Cortex of kidney (tissue), 1 donor: ENCODE measurements around the gene OTUB1.

ENCODE experiments used
- DNase-seq: peaks from one replicate; lab custom pipeline; 2025; lab: John Stamatoyannopoulos, UW

OTUB1 gene

DNA sequence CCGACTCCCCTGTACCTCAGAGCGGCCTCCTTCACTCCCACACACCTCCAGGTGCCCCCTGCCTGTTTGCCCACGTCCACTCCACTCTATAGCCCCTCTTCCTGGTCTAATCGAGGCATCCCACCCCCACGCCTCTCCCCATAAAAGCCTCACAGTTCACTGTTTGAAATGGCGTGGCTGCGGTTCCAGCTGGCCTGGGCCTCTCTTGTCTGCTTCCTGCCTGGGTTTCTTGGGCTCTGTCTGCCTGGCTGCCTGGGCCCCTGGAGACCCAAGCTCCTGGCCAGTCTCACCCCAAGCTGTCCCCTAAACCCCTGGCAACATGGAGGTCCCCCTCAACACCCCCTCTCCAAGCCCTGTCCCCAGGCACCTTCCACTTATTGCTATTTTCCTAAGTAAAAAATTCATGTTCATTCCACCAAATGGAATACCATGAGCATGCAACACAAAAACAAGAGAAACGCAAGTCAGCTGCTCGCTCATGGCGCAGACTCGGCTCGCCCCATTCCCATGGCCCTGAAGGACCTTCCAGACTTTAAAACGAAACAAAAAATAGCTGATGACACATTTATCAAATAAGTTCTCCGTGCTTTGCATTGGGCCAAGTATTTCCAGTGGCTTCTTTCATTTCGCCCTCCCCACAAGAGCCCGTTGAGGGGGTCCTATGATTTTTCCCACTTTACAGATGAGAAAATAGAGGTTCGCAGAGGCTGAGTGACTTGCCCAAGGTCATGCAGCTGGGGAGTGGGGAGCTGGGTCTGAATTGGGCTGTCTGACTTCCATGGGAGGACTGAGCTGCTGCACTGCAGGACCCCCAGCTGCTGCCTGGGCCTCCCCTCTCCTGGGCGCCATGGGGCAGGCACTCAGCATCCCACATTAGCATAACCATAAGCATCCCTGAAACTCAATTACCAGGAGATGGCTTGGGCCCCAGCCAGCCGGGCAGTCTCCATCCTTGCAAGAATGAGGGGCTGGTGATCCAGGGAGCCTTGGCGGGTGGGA is 37.8 kb downstream of the OTUB1 start:
- DNase-seq, result no peak

DNA sequence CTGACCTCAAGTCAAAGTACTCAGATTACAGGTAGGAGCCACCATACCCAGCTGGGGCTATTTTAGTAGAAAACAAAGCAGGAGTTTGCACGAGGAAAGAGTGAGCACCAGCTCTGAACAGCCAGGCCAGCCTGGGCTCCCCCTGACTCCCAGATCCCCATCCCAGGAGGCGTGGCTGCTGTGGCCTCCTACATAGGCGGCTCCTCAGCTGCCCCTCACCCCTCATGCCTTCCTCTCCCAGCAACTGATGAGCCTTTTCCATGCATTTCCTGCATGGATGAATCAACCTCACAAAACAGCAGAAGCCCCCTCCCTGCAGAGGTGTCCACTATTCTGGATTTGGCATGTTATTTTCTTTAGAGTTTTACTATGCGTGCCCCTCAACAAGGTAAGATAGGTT is 39.0 kb downstream of the OTUB1 start:
- DNase-seq, result no peak

DNA sequence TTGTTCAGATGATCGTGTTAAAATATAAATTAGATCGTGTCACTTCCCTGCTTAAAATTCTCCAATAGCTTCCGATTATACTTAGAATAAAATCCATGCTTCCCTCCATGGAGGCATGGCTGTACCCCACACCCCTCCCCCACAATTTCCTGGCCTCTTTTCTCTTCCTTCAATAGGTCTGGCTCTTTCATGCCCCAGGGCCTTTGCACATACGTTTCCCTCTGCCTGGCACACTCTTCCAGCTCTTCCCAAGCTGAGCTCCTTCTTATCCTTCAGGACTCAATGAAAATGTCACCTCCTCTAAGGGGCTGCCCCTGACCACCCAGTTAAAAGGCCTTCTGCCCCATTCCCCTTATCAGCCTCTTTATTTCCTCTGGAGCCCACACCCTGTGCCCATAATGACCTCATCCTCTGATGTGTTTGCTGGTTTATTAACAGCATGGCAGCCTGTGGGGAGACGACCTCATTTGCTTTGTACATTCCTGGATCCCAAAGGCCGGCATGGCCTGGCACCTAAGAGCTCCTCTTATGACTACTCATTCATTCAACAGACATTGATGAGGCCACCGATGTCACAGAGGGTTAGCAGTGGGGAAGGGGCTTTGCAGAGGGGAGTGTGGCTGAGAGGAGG is 40.5 kb downstream of the OTUB1 start:
- no peak for DNase-seq

DNA sequence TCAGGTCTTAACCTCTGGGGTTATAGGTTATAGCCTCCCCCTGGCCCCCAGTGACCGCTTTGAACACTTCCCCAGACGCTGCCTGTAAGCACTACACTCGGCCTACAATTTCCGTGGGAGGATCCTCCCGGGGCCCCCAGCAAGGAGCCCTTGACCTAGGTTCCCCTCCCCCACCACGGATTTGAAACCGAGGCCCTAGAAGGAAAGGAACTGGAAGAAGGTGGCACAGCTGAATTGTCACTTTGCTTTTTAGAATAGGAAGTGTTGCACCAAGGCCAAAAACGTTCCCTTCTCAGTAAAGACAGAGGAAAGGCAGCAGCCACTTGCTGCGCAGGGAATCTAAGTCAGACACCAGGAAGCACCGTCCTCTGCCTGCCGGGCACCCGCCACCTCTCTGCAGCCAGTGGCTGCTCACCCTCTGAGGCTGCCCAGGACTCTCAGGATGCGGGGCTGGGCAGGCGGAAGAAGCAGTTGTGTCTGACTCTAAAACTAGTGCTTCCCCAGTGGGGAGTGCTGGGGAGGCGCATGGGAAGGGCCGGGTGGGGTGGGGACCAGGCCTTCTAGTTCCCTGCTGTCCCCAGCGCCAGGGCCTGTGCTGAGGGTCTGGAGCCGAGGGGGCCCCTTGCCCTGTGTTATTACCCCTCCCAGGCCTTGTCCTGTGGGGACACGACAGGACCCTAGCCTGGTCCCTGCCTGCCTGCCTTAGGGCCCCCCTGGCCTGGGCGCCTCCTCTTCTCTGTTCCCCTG is 41.6 kb downstream of the OTUB1 start:
- DNase-seq, result no peak

DNA sequence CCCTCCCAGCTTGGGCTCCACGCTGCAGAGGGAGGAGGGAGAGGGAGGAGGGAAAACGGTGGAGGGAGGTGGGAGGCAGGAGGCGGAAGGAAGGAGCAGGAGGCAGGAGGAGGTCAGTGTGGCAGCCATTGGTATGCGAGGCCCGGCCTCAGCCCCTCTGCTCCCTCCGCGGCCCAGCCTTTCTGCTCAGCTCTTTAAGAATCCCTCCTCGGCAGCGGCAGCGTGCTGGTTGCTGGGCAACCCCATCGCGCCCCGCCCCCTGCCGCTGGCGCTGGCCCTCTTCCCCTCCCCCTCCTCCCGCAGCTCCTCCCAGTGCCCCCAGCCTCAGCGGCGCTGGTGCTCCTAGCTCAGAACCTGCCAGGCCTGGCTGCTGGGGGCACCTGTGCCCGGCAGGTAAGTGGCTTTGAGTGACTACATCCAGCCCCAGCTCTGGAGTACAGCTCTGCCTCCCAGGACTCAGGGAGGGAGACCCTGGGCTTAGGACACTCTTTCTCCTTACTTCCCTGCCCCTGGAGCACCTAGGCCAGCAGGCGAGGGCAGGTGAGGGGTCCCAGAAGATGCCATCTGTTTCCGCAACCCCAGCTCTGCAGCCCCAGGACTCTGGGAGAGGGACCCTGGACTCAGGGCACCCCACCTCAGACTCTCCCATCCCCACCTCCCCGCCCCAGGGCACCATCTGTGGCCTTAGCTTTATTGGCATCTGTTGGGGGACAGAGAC is 42.3 kb downstream of the OTUB1 start:
- no peak for DNase-seq

DNA sequence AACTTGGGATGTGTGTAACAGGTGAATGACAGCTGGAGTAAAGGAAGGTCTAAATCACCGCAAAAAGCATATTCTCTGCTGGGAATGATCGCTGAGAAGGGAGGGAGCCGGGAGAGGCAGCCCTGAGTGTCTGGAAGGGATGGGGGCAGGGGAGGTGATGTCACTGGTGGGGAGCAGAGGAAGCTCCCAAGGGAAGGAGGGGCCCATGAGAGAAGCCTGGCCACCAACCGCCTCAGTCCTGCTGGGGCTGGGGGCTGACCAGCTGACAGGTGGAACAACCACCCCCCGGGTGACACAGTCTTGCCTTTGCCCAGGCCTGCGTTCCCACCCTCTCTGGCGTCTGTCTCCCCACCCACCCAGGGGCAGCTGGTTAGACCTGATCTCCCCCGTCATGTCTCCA is 43.5 kb downstream of the OTUB1 start:
- no peak for DNase-seq

DNA sequence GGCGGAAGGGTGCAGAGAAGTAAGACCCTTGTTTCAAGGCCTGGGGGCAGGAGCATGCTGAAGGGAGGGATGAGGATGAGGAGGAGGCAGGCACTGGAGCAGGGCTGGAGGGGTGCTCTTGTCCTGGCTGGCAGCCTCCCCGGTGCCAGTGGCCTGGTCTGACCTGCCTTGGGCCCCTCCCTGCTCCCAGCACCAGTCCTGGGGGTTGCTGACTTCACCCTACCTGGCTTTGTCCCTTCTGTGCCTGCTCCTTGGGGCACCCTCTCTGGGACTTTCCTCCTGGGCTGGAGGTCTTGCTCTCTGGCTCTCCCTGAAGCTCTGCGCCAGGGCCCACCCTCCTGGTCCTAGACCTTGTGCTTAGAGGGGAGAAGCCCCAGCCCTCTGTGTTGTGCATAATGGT is 44.8 kb downstream of the OTUB1 start:
- DNase-seq, result no peak

DNA sequence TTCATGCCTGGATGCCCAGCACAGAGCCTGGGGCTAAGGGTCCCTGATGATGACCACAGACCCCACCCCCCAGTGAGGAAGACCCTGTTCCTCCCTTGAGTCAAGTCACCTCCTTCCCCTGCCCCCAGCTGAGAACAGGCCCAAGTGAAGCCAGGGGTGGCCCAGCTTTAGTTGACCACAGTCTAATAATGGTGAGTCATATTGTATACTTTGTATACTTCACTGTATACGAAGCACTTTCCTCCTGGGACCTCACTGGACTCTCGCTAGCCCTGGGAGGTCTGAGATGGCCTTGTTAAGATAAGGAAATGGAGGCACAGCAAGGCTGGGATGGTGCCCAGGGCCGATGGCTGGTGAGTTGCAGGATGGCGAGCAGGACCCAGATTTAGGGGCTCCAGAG is 45.8 kb downstream of the OTUB1 start:
- no peak for DNase-seq

DNA sequence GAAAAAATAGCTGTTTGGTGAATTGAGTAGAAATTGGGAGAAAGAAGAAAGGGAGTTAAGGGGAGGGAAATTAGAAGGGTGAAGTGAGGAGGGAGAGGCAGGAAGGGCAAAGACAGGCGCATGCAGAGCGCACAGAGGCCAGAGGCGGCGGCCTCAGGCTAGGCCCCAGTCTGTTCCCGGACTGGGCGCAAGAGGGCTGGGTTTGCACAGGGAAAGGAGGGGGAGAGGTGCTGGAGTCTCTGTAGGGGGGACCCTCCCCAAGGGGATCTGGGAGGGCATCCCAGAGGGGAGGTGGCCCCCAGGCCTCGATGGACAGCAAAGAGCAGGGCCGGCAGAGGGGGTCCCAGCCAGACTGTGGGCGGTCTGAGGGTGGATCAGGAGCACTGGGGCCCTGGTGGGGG is 48.2 kb downstream of the OTUB1 start:
- DNase-seq, result no peak

DNA sequence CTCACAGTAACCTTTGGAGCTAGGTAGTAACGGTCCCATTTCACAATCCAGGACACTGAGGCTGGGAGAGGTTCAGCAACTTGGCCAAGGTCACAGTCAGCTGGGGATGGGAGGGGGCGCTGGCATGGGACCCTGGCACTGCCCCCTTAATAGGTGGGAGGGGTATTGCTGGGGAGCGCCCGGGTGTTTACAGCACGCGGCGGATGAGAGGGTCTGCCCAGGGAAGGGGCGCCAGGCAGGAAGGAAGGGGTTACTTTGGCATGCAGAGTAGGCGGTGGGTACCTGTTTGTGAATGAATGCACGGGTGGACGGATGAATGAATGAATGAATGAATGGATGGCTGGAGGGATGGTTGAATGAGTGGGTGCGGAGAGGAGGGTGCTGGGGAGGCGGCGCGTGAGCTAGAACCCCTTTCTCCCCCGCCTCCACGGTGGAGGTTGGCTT is 48.9 kb downstream of the OTUB1 start:
- no peak for DNase-seq

DNA sequence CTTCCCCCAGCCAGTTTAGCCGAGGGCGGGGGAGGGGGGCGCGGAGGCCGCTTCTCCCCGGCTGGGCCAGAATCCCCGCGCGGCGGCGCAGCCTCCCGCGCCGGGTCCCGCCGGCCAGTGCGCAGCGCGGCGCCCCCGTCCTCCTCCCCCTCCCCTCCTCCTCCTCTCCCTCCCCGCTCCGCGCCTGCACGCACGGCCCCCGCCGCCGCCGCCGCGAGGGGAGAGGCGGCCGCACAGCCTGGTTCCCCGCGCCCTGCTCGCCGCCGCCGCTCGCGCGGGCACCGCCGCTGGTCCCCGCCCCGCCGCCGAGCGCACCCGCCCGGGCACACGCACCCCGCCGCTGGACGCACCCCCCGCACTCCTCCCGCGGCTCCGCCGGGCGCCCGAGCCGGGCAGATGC is 49.3 kb downstream of the OTUB1 start, which contains the start of gene FLRT1:
FLRT1 (plus strand) TSS at position 356 of the 400 bp plus-strand sequence. CDS start 80,337 bp downstream, outside the sequence.
- no peak for DNase-seq

DNA sequence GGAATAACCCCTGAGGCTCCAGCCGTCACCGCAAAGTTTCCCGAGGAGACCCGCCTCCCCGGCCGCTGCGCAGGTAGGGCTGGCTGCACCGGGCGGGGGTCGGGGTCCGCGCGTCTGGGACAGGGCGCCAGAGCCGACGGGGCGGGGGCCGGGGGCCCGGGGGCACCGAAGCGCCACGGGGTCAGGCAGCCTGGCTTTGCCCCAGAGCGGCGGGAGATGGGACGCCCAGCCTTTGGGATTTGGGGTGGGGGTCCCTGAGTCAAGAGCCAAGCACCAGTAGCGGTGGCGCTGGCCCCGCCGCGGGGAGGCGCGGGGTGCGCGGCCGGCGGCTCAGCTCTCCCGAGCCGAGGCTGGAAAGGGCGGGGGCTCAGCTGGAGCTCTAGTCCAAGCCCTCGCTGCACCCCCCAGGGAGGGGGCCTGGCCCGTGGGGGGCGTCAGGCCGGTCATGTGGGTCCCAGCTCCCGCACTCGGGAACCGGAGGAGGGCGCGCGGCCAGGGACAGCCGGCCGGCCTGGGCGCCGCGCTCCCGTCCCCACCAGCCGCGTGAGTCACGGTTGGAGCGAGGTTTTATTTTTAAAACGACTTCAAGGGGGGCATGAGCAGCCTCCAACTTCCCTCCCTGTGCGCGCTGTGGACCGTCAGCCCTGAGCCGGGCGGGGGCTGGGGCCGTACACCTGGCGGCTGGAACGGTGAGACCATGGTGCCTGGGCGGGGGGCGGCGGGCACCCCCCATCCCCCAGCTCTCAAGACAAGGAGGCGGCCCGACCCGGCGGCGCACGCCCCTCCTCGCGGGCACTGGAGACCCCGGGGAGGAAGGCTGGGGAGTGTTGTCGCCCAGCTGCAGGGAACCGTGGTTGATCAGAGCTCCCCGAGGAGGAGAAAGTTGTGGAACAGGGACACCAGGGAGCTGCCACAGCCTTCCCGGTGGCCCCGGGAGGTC is 50.1 kb downstream of the OTUB1 start:
- DNase-seq, result no peak

DNA sequence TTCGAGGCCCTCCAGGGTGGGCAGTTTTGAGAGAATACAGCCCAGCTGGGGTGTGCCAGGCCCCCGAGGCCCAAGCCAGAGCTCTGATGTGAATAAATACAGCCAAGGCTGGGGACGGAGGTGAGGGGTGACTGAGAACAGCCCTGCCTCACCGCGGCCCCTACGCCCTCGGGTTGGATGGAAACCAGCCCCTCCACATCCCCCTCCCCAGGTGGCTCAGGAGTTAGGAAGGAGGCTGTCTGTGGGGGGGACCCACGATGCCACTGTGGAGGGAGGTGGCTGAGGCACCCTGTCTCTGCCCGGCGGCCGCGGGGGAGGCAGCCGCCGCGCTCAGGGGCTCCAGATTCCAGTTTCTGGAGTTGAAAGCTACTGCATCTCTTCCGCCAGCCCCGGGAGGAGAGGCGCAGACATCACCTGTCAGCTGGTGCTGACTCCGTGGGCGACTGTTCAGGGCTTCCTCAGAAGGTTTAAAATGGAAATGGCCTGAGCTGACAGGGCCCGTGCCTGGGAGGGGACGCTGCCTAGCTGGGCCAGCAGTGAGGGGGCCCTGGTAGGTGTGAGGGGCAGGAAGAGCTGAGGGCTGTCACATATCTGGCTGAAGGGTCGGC is 50.9 kb downstream of the OTUB1 start:
- DNase-seq, result no peak

DNA sequence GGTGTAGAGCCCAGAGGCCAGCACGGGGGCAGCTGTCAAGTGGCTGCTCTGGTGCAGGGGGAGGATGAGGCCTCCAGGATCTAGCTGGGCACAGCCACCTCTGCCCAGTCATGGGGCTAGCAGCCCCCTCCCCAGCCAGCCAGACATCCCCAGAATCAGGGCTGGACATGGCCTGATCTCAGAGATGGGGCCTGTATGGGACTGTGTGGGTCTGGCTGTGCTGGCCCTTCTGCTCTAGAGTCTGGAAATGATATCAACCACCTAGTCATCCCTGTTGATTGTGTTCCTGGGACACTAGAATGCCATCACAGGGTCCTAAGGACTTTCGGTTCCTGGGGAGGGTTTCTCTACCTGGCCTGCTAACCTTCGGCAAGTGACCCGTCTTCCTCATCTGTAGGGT is 52.3 kb downstream of the OTUB1 start:
- no peak for DNase-seq

DNA sequence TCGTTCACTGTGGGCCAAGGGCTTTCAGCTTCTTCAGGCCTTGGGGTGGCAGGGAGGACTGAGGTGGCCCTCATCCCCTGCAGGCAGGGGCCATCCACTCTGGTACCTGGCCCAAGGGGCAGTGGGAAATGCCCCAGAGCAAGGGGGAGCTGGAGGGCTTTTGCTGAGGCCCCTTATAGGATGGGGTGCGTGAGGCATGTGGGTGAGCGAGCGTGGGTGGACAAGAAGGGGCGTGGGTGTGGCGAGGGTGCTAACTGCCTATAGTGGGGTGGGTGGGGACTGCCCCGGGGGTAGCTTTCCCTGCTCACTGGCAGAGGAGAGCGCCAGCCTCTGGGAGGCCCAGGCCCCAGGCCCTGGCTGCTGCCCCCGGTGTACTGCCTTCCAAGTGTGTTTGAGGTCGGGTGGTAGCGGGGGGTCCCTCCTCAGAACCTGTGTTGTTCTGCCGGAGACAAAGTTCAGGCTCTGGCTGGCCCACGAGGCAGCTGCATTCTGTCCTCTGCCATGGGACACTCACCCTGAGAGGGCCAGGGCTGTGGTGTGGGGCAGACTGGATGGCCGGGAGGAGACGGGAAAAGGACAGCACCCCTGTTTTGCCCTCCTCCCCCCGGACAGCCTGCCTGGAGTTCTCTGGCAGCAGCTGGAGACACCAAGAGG is 52.9 kb downstream of the OTUB1 start:
- no peak for DNase-seq

DNA sequence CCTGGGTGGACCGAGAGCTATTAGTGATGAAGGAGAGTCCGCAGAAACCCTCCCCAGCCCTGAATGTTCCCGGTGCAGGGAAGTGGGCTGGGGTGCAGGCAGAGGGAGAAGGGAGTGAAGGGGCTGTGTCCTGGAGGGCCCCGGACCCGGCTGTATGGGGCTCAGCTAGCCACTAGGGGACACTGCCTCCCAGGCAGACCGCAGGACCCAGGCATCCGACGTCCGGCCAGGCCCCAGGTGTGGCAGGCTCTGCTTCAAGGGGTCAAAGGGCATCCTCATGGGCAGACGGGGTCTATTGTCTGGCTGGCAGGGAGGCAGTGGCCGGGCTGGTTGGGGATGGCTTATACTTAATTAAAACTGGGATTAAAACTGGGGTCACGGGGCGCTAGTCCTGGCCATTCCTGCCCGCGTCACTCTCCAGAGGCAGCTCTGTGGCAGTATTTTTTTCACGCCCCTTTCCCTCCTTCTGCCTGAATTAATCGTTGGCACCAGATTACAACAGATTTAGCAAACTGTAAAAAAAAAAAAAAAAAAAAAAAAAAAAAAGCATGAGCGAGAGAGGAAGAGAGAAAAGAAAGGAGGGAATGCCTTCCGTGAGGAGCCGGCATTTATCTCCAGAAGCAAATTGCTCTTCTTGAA is 54.6 kb downstream of the OTUB1 start:
- no peak for DNase-seq

DNA sequence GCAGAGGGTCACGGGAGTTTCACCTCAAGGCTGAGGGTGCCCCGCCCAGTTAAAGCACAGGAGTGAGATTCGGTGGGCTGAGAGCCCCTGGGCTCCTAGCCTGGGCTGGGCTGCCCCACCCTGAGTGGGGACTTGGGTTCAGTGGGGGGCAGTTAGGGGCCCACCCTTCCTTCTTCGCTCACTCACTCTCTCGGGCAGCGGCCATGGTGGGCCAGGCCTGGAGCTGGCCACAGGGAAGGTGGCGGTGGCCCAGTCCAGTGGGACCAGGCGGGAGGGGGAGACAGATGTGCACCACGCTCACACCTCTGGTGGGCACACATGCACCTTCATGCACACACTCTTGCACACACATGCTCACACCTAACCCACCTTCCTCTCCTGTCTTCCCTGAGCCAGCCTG is 55.6 kb downstream of the OTUB1 start:
- DNase-seq, result no peak

DNA sequence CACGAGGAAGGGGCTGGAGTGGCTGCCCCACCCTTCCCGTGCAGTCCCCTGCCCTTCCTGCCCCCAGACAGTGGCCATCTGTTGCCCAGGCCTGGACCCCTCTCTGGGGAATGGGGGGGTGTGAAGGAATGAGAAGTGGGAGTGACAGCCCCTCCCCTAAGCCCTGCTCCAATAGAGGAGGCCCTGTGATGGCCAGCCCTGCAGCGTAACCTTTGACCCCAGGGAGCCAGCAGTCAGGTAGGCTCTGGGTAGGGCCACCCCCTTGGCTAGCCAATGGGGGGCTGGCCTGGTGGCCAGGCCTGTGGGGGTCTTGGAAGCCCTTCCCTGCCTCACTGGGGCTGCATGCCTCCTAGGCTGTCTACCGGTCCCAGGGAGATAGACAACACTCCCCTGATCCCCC is 56.1 kb downstream of the OTUB1 start:
- DNase-seq, result no peak

DNA sequence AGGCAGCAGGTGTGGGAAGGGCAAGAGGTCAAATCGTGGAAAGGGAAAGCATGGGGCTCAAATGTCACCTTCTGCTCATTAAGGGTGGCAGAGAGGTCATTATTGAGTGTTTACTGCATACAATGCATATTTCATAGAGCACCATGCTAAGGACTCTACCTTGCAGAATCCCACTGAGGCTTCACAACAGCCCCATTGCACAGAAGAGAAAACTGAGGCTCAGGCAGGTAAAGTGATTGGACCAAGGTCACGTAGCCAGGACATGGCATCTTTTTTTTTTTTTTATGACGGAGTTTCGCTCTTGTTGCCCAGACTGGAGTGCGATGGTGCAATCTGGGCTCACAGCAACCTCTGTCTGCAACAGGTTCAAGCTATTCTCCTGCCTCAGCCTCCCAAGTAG is 57.3 kb downstream of the OTUB1 start:
- DNase-seq, result no peak
